Smooth muscle cell (in vitro differentiated cells): ENCODE data around the gene ITGA2B. TPM values are rescaled to one million over a fixed set of nuclear protein-coding genes. Genes with fewer than 3 reads are reported as not detected.
"Not testable (repeated sequence)": the region's sequence is repeated elsewhere in the genome, so short reads cannot be mapped to it uniquely, and the experiment has no call there.

Source experiments
- DNase-seq: peaks from one replicate; lab custom pipeline; 2025; ENCODE audit not compliant: unreplicated experiment; lab: John Stamatoyannopoulos, UW
- H2AFZ ChIP-seq: fragments of 200-600 bp; sonication (generic); 2 replicates; pipeline ENCODE4 v1.6.0; 2016; ENCODE audit warnings: antibody characterized with exemption, low read depth, mild to moderate bottlenecking
- H3F3A ChIP-seq: fragments of 200-600 bp; sonication (generic); 2 replicates; pipeline ENCODE4 v1.6.0; 2017; ENCODE audit warnings: antibody characterized with exemption, low read depth
- H3K27ac ChIP-seq: fragments of 200-600 bp; sonication (generic); 2 replicates; pipeline ENCODE4 v1.5.1; 2016; ENCODE audit warnings: low read depth, mild to moderate bottlenecking
- H3K27me3 ChIP-seq: fragments of 200-600 bp; sonication (generic); 2 replicates; pipeline ENCODE4 v1.6.1; 2016; ENCODE audit warnings: low read depth, mild to moderate bottlenecking
- H3K36me3 ChIP-seq: fragments of 200-600 bp; sonication (generic); 2 replicates; pipeline ENCODE4 v1.5.1; 2016; ENCODE audit warnings: low read depth
- H3K4me1 ChIP-seq: fragments of 200-600 bp; sonication (generic); 2 replicates; pipeline ENCODE4 v1.5.1; 2016; ENCODE audit warnings: low read depth
- H3K4me2 ChIP-seq: fragments of 200-600 bp; sonication (generic); 2 replicates; pipeline ENCODE4 v1.6.0; 2016; ENCODE audit warnings: mild to moderate bottlenecking
- H3K4me3 ChIP-seq: fragments of 200-600 bp; sonication (generic); 2 replicates; pipeline ENCODE4 v1.5.1; 2016; ENCODE audit warnings: mild to moderate bottlenecking
- H3K79me2 ChIP-seq: fragments of 200-600 bp; sonication (generic); 2 replicates; pipeline ENCODE4 v1.6.0; 2016; ENCODE audit warnings: low read depth, mild to moderate bottlenecking
- H3K9ac ChIP-seq: fragments of 200-600 bp; sonication (generic); 2 replicates; pipeline ENCODE4 v1.6.0; 2016; ENCODE audit warnings: low read depth
- H3K9me3 ChIP-seq: fragments of 200-600 bp; sonication (generic); replicated peaks from 2 replicates; pipeline ENCODE4 v1.5.1; 2016; ENCODE audit warnings: low read depth
- H4K20me1 ChIP-seq: fragments of 200-600 bp; sonication (generic); 2 replicates; pipeline ENCODE4 v1.6.0; 2016; ENCODE audit warnings: low read depth
- WGBS: methylation state at CpG from one replicate; pipeline ENCODE4 v1.1.7; 2016; ENCODE audit warnings: low lambda C conversion rate; 5-methylcytosine and 5-hydroxymethylcytosine counted together
- polyA plus RNA-seq: library from polyadenylated mRNA; unstranded; fragments of >200 nt; fragmentation: Nextera tagmentation; extraction: Ambion mirVana; gene quantifications from 2 replicates; pipeline ENCODE4 v1.2.1, GENCODE V29; 2016
- total RNA-seq: library from RNA; depleted of rRNA; stranded (reverse); fragments of >200 nt; gene quantifications from 2 replicates; pipeline ENCODE4 v1.2.3, GENCODE V29; 2014
- TF ChIP-seq, protein P1 (sequence below): fragments of 200-600 bp; sonication (generic); IDR thresholded peaks from 2 replicates; pipeline ENCODE4 v1.5.1; 2017; ENCODE audit warnings: borderline replicate concordance, mild to moderate bottlenecking, antibody characterized with exemption; ENCODE audit not compliant: insufficient read depth, poor library complexity, severe bottlenecking

The ITGA2B gene
- total and polyA plus RNA-seq, 2 experiments from 2014 or later = 2.1 to 4.0 TPM

DNA sequence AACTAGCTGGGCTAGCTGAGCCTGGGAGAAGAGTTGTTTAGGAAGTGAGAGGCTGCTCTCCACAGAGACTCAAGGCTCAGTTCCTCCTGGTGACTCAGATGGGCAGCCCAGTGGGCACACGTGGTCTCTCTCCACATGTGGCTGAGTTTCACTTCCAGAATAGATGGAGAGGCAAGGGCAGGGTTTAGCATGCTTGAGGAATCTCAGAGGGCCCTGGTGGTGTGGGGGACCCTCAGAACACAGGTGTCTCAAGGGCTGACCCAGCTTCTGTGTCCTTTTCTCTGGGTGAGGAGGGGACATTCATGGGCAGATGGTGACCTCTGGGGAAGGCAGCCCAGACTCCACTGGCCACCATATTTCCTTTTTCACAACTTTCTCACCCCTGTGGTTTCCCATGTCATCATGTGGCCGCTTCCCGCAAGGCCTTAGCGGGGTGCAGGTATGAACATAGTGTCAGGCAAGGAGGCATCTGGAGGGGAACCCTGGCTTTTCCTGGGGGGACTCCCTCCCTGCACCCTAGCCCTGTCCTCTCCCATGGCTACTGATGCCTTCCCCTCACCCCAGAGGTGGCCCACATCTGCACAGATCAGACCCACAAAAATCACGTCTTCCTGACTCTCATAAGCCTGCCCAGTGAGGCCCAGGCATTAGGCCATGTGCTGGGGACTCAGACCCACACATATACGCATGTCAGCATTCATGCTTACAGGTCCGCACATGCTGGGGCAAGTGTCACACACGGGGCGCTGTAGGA, 41.0 kb downstream of the ITGA2B start:
- no peak overlapping the region for H3K4me2 ChIP-seq
- no peaks in the 10 kb centered on the region for H3K79me2 ChIP-seq
- H3K27me3 ChIP-seq = no peaks in the 10 kb centered on the region
- H4K20me1 ChIP-seq = peaks cover 10% of the 10 kb centered on the region
- no peaks in the 10 kb centered on the region for H3K36me3 ChIP-seq
- no peaks in the 10 kb centered on the region for H3K4me1 ChIP-seq
- H3K9me3 ChIP-seq = no peaks in the 10 kb centered on the region
- H3K9ac ChIP-seq = no peak overlapping the region
- no peaks in the 10 kb centered on the region for H3F3A ChIP-seq
- WGBS = 88% methylated on average over 9 of the region's 9 CpGs
- no peak overlapping the region for H3K4me3 ChIP-seq
- H3K27ac ChIP-seq = no peak overlapping the region
- no peak for DNase-seq
- H2AFZ ChIP-seq = no peak overlapping the region
- TF ChIP-seq, protein P1, sequence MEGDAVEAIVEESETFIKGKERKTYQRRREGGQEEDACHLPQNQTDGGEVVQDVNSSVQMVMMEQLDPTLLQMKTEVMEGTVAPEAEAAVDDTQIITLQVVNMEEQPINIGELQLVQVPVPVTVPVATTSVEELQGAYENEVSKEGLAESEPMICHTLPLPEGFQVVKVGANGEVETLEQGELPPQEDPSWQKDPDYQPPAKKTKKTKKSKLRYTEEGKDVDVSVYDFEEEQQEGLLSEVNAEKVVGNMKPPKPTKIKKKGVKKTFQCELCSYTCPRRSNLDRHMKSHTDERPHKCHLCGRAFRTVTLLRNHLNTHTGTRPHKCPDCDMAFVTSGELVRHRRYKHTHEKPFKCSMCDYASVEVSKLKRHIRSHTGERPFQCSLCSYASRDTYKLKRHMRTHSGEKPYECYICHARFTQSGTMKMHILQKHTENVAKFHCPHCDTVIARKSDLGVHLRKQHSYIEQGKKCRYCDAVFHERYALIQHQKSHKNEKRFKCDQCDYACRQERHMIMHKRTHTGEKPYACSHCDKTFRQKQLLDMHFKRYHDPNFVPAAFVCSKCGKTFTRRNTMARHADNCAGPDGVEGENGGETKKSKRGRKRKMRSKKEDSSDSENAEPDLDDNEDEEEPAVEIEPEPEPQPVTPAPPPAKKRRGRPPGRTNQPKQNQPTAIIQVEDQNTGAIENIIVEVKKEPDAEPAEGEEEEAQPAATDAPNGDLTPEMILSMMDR = no peak

DNA sequence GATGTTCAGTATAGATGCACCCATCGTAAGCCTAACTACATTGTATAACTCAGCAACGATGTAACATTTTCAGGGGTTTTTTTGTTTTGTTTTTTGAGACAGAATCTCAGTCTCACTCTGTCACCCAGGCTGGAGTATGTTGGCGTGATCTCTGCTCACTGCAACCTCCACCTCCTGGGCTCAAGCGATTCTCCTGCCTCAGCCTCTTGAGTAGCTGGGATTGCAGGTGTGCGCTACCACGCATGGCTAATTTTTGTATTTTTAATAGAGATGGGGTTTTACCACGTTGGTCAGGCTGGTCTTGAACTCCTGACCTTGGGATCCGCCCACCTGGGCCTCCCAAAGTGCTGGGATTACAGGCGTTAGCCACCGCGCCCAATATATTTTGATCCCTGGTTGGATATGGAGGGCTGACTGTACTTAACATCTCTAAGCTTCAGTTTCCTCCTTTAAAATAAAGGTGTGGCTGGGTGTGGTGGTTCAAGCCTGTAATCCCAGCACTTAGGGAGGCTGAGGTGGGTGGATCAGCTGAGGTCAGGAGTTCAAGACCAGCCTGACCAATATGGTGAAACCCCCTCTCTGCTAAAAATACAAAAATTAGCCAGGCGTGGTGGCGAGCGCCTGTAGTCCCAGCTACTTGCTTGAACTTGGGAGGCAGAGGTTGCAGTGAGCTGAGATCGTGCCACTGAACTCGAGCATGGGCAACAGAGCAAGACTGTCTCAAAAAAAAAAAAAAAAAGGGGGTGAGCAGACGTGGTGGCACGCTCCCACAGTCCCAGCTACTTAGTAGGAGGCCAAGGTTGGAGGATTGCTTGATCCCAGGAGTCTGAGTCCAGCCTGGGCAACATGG, 42.0 kb downstream of the ITGA2B start:
- H3K4me1 ChIP-seq, H3K36me3 ChIP-seq, H3K9me3 ChIP-seq, H3K27me3 ChIP-seq, H3K4me3 ChIP-seq, H3F3A ChIP-seq, H3K4me2 ChIP-seq, H3K27ac ChIP-seq, DNase-seq, H3K79me2 ChIP-seq, H2AFZ ChIP-seq, H3K9ac ChIP-seq: not testable (repeated sequence)
- peaks cover 10% of the 10 kb centered on the region for H4K20me1 ChIP-seq
- 96% methylated on average over 18 of the region's 18 CpGs for WGBS

DNA sequence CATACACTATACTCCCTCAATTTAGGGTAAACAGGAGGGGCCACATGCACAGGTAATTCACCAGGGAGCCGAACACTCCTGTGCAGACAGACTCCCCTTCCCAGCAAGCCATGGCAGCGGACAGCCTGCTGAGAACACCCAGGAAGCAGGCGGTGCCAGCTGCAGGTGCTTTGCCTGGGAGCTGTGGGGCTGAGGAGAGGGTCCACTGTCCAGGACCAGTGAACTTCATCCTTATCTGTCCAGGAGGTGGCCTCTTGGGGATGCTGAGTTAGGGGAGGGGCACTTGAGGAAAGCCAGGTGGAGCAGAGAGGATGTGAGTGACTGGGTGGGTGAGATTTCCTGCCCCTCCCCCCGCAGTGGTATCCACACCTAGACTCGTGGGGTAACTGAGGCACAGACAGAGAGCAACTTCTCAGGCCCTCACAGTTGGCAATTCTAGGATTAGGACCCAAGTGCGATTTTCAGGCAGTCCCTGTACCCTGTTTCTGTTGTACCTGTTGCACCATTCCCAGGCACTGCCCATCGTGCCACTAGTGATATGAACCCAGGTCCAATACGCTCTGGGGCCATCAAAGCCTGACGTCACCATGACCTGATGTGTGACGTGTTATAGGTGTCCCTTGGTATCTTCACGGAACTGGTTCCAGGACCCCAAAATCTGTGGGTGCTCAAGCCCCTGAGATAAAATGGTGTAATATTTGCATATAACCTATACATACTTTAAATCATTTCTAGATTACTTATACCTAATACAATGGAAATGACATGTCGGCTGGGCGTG, 43.2 kb downstream of the ITGA2B start:
- no peaks in the 10 kb centered on the region for H3K79me2 ChIP-seq
- no peaks in the 10 kb centered on the region for H3K36me3 ChIP-seq
- H3K4me1 ChIP-seq = no peaks in the 10 kb centered on the region
- no peaks in the 10 kb centered on the region for H3K9me3 ChIP-seq
- TF ChIP-seq, protein P1 = no peak
- peak overlapping the region; percentile 91 for H3K4me2 ChIP-seq
- H2AFZ ChIP-seq = no peak overlapping the region
- 80% methylated on average over 13 of the region's 13 CpGs for WGBS
- H3K27me3 ChIP-seq = no peaks in the 10 kb centered on the region
- no peaks in the 10 kb centered on the region for H3F3A ChIP-seq
- H3K4me3 ChIP-seq = peak overlapping the region; percentile 74
- no peak for DNase-seq
- no peak overlapping the region for H3K9ac ChIP-seq
- H3K27ac ChIP-seq = no peak overlapping the region
- H4K20me1 ChIP-seq = peaks cover 10% of the 10 kb centered on the region

DNA sequence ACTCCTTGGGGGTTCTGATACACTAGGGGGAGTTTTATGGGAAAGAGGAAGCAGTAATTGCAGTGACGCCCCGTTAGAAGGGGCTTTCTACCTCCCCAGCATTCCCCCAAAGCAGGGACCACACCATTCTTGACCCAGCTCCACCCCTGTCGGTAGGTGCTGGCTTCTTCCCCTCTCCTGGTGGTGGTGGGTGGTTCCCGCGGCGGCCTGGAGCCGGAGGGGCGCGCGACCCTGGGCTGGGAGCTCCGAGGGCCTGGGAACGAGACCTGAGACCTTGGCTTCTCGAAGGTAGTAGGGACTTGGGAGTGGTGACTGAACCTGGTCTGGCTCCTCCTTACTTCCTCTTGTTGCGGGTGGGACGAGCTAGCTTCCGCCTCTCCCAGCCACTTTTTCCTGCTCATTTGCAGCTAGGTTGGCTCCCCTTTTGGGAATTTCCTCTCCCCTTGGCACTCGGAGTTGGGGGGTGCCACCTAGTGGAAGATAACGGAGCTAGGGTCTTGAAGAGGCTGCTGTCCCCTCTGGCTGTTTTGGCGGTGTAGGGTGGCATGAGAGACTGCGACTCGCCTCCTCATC, 43.9 kb downstream of the ITGA2B start:
- no peak for DNase-seq

More for the DNA sequence above, 43.9 kb downstream of the ITGA2B start:
- peak overlapping the region; percentile 91 for H3K4me2 ChIP-seq
- no peak overlapping the region for H2AFZ ChIP-seq
- no peaks in the 10 kb centered on the region for H3F3A ChIP-seq
- no peaks in the 10 kb centered on the region for H3K9me3 ChIP-seq
- H3K4me3 ChIP-seq = peak overlapping the region; percentile 74
- no peaks in the 10 kb centered on the region for H3K79me2 ChIP-seq
- no peaks in the 10 kb centered on the region for H3K36me3 ChIP-seq
- H4K20me1 ChIP-seq = peaks cover 10% of the 10 kb centered on the region
- TF ChIP-seq, protein P1 = peak; percentile 31
- no peaks in the 10 kb centered on the region for H3K27me3 ChIP-seq
- peak overlapping the region; percentile 70 for H3K9ac ChIP-seq
- peak overlapping the region; percentile 12 for H3K27ac ChIP-seq
- H3K4me1 ChIP-seq = no peaks in the 10 kb centered on the region
- WGBS = 4% methylated on average over 21 of the region's 21 CpGs
